ENCODE results near the gene ERC1.

- TF ChIP-seq CTCF (IDR thresholded peaks at IDR 0.05): no peak
- no peak for TF ChIP-seq EP300 (IDR thresholded peaks at IDR 0.05)
- TF ChIP-seq POLR2A (IDR thresholded peaks at IDR 0.05): no peak
Measured at GRCh38 chr12:948238-948637, 42.8 kb upstream of the ERC1 start.
